Thoracic aorta (tissue), 2 donors: ENCODE results near the gene TMCC1. TPM values are rescaled to one million over a fixed set of nuclear protein-coding genes. Genes with fewer than 3 reads are reported as not detected.

Source experiments
- ATAC-seq: fragments of 150-250 bp; one replicate; pipeline ENCODE4 v1.8.0; 2017; ENCODE audit warnings: low read depth; ENCODE audit not compliant: insufficient number of reproducible peaks, low FRiP score
- DNase-seq: peaks from one replicate; pipeline ENCODE4 v3.0.0-alpha.2; 2020; ENCODE audit warnings: low spot score
- H3K27ac ChIP-seq, 2 donors: fragments of 200-600 bp; sonication (generic); 1 replicate in 1 of 2; 2 replicates in 1 of 2; pipeline ENCODE4 v1.5.1; 2016; ENCODE audit warnings: mild to moderate bottlenecking in 2 of 2, moderate library complexity in 2 of 2
- H3K27me3 ChIP-seq: fragments of 200-600 bp; sonication (generic); replicated peaks from 2 replicates; pipeline ENCODE4 v1.6.0; 2016; ENCODE audit warnings: mild to moderate bottlenecking; ENCODE audit not compliant: insufficient read depth
- H3K36me3 ChIP-seq: fragments of 200-600 bp; sonication (generic); one replicate; pipeline ENCODE4 v1.5.1; 2016
- H3K4me1 ChIP-seq, 2 donors: fragments of 200-600 bp; sonication (generic); 1 replicate in 1 of 2; 2 replicates in 1 of 2; pipeline versions ENCODE4 v1.5.1 to v1.6.0; 2016; ENCODE audit warnings: low read depth in 2 of 2, mild to moderate bottlenecking in 1 of 2; ENCODE audit not compliant: control insufficient read depth in 1 of 2
- H3K4me3 ChIP-seq: fragments of 200-600 bp; sonication (generic); 2 replicates; pipeline ENCODE4 v1.5.1; 2016; ENCODE audit warnings: mild to moderate bottlenecking
- H3K9me3 ChIP-seq: fragments of 200-600 bp; sonication (generic); 2 replicates; pipeline ENCODE4 v1.5.1; 2016
- CTCF ChIP-seq: fragments of 200-600 bp; sonication (generic); IDR thresholded peaks from one replicate; pipeline ENCODE4 v1.5.1; 2019; ENCODE audit warnings: antibody characterized with exemption
- total RNA-seq, 2 donors: library from RNA; depleted of rRNA; stranded (reverse); fragments of >200 nt; gene quantifications; one replicate each; pipeline versions ENCODE4 v1.1.0 to v1.2.3, GENCODE V29; 2016

The TMCC1 gene
- total RNA-seq, 2 donors from 2014 or later = 16.9 to 17.7 TPM

- Histone ChIP-seq H3K9me3 (no peaks in the 10 kb centered on the region), H3K27ac (no peak overlapping the region), H3K36me3 (peaks cover 3% of the 10 kb centered on the region), H3K4me3 (no peak overlapping the region), H3K4me1 (peaks cover 18 to 30% of the 10 kb centered on the region in 2 donors), H3K27me3 (no peaks in the 10 kb centered on the region)
- ATAC-seq (no peak), DNase-seq (no peak)
- TF ChIP-seq CTCF = no peak
Measured at GRCh38 chr3:129656659-129657247, 236.8 kb downstream of the TMCC1 start.

GRCh38 chr3:129655291-129655700, 238.2 kb downstream of the TMCC1 start:
- Histone ChIP-seq H3K27me3 (no peaks in the 10 kb centered on the region), H3K27ac (no peak overlapping the region), H3K4me3 (no peak overlapping the region), H3K36me3 (peaks cover 3% of the 10 kb centered on the region), H3K4me1 (peaks cover 20 to 45% of the 10 kb centered on the region in 2 donors), H3K9me3 (no peaks in the 10 kb centered on the region)
- TF ChIP-seq CTCF = no peak
- no peak for DNase-seq
- ATAC-seq = no peak

GRCh38 chr3:129654131-129654530, 239.4 kb downstream of the TMCC1 start:
- no peak overlapping the region for H3K4me3 ChIP-seq
- no peak for TF ChIP-seq CTCF
- peaks cover 20 to 51% of the 10 kb centered on the region in 2 donors for H3K4me1 ChIP-seq
- ATAC-seq = no peak
- H3K9me3 ChIP-seq = no peaks in the 10 kb centered on the region
- H3K27me3 ChIP-seq = no peaks in the 10 kb centered on the region
- no peak for DNase-seq
- H3K27ac ChIP-seq = no peak overlapping the region
- peaks cover 3% of the 10 kb centered on the region for H3K36me3 ChIP-seq

- H3K4me3 ChIP-seq = no peak overlapping the region
- no peak for DNase-seq
- TF ChIP-seq CTCF = no peak
- no peaks in the 10 kb centered on the region for H3K9me3 ChIP-seq
- H3K36me3 ChIP-seq = peaks cover 3% of the 10 kb centered on the region
- no peaks in the 10 kb centered on the region for H3K27me3 ChIP-seq
- no peak overlapping the region for H3K27ac ChIP-seq
- no peak for ATAC-seq
- H3K4me1 ChIP-seq = peaks cover 16 to 44% of the 10 kb centered on the region in 2 donors
Measured at GRCh38 chr3:129653019-129653418, 240.5 kb downstream of the TMCC1 start.

- no peak for DNase-seq
- no peak for ATAC-seq
- H3K9me3 ChIP-seq = no peaks in the 10 kb centered on the region
- peaks cover 11 to 31% of the 10 kb centered on the region in 2 donors for H3K4me1 ChIP-seq
- H3K4me3 ChIP-seq = no peak overlapping the region
- peaks cover 3% of the 10 kb centered on the region for H3K36me3 ChIP-seq
- TF ChIP-seq CTCF = no peak
- no peak overlapping the region for H3K27ac ChIP-seq
- H3K27me3 ChIP-seq = no peaks in the 10 kb centered on the region
Measured at GRCh38 chr3:129651435-129652202, 241.9 kb downstream of the TMCC1 start.
